Measurements from ENCODE around the gene RPL18. TPM values are rescaled to one million over a fixed set of nuclear protein-coding genes. Genes with fewer than 3 reads are reported as not detected.

The RPL18 gene
- total RNA-seq, 2 donors from 2014 or later: 1,120 to 1,389 TPM

Other genes starting within 250 kb of the RPL18 start
- 10 to 100 TPM; 65.6 to 79.9 TPM for gene KDELR1, start 227.6 kb downstream of the RPL18 start, total RNA-seq
- gene GRIN2D, start 225.5 kb downstream of the RPL18 start, total RNA-seq: under 1 TPM in 1 of 2 donors, not detected in 1; 0.68 TPM
- 10 to 100 TPM; 17.5 to 38.3 TPM for gene GRWD1, start 173.2 kb downstream of the RPL18 start, total RNA-seq
- 1 to 10 TPM in 1 of 2 donors, under 1 TPM in 1; 0.27 to 1.2 TPM for gene KCNJ14, start 163.6 kb downstream of the RPL18 start, total RNA-seq
- gene CYTH2, start 149.8 kb downstream of the RPL18 start, total RNA-seq: 10 to 100 TPM; 50.6 to 79.4 TPM
- gene LMTK3, start 107.3 kb downstream of the RPL18 start, total RNA-seq: 1 to 10 TPM in 1 of 2 donors, under 1 TPM in 1; 0.41 to 4.5 TPM
- gene SULT2B1, start 67.0 kb downstream of the RPL18 start, total RNA-seq: not detected
- gene SPACA4, start 12.4 kb downstream of the RPL18 start, total RNA-seq: not detected
- 1 to 10 TPM in 1 of 2 donors, not detected in 1; 2.0 TPM for gene FAM83E, start 4.1 kb downstream of the RPL18 start, total RNA-seq
- gene SPHK2, start 328 bp upstream of the RPL18 start, total RNA-seq: 10 to 100 TPM; 16.2 to 49.0 TPM
- 10 to 100 TPM in 1 of 2 donors, 1 to 10 TPM in 1; 3.9 to 15.0 TPM for gene DBP, start 18.2 kb upstream of the RPL18 start, total RNA-seq
- 1 to 10 TPM; 3.0 to 4.6 TPM for gene CA11, start 27.0 kb upstream of the RPL18 start, total RNA-seq
- 1 to 10 TPM in 1 of 2 donors, under 1 TPM in 1; 0.54 to 2.8 TPM for gene NTN5, start 53.8 kb upstream of the RPL18 start, total RNA-seq
- 1 to 10 TPM in 1 of 2 donors, not detected in 1; 2.3 TPM for gene FUT2, start 76.8 kb upstream of the RPL18 start, total RNA-seq
- gene MAMSTR, start 100.5 kb upstream of the RPL18 start, total RNA-seq: not detected
- gene RASIP1, start 121.4 kb upstream of the RPL18 start, total RNA-seq: 10 to 100 TPM; 11.6 to 12.3 TPM
- not detected for gene IZUMO1, start 127.7 kb upstream of the RPL18 start, total RNA-seq
- gene FUT1, start 133.5 kb upstream of the RPL18 start, total RNA-seq: under 1 TPM; 0.27 to 0.99 TPM
- gene FGF21, start 136.3 kb upstream of the RPL18 start, total RNA-seq: not detected
- gene BCAT2, start 191.9 kb upstream of the RPL18 start, total RNA-seq: 10 to 100 TPM; 26.5 to 38.4 TPM
- 10 to 100 TPM; 10.2 to 16.8 TPM for gene HSD17B14, start 217.3 kb upstream of the RPL18 start, total RNA-seq
- 10 to 100 TPM; 45.1 to 45.2 TPM for gene PLEKHA4, start 249.4 kb upstream of the RPL18 start, total RNA-seq

Measured in thoracic aorta (tissue), 2 donors.